HepG2 (cell line): ENCODE data around the gene TOPORS. TPM values are rescaled to one million over a fixed set of nuclear protein-coding genes. Genes with fewer than 3 reads are reported as not detected.

Experiments used
- EZH2 ChIP-seq: conservative IDR thresholded peaks from 2 replicates; pipeline ENCODE4 v1.6.1; 2012; ENCODE audit warnings: mild to moderate bottlenecking, low read depth, low read length, moderate library complexity
- KLF11 ChIP-seq: IDR thresholded peaks from 2 replicates; pipeline ENCODE4 v1.6.1; 2016; ENCODE audit warnings: missing compliant biosample characterization
- PHF8 ChIP-seq: sonication (generic); formaldehyde crosslinking; IDR thresholded peaks from 2 replicates; pipeline ENCODE4 v1.5.0; 2020; ENCODE audit warnings: missing genetic modification reagents
- SAP130 ChIP-seq: IDR thresholded peaks from 2 replicates; pipeline ENCODE4 v1.6.1; 2016; ENCODE audit warnings: low read depth
- SETDB1 ChIP-seq: sonication (generic); formaldehyde crosslinking; IDR thresholded peaks from 2 replicates; pipeline ENCODE4 v1.5.1; 2020; ENCODE audit warnings: missing genetic modification reagents, mild to moderate bottlenecking, borderline replicate concordance
- SMAD3 ChIP-seq: sonication (generic); formaldehyde crosslinking; IDR thresholded peaks from 2 replicates; pipeline ENCODE4 v1.4.0; 2020; ENCODE audit warnings: missing genetic modification reagents
- TERF1 ChIP-seq: sonication (generic); formaldehyde crosslinking; IDR thresholded peaks from 2 replicates; pipeline ENCODE4 v1.8.0; 2022; ENCODE audit warnings: mild to moderate bottlenecking, missing genetic modification reagents, moderate library complexity
- XBP1 ChIP-seq: sonication (generic); formaldehyde crosslinking; IDR thresholded peaks from 2 replicates; pipeline ENCODE4 v1.5.0; 2020; ENCODE audit warnings: missing genetic modification reagents
- ZEB1 ChIP-seq: IDR thresholded peaks from 2 replicates; pipeline ENCODE4 v1.6.1; 2012; ENCODE audit warnings: mild to moderate bottlenecking, low read depth, inconsistent platforms; ENCODE audit not compliant: insufficient replicate concordance
- ZNF605 ChIP-seq: sonication (generic); formaldehyde crosslinking; IDR thresholded peaks from 2 replicates; pipeline ENCODE4 v1.8.0; 2022; ENCODE audit warnings: mild to moderate bottlenecking, missing genetic modification reagents
- polyA plus RNA-seq, 8 experiments: library from polyadenylated mRNA; depleted of rRNA in 3 of 8; stranded (reverse) in 7 of 8; unstranded in 1 of 8; fragments of >200 nt; fragmentation: Illumina TruSeq in 4 of 8; extraction: Trizol in 4 of 8; gene quantifications; 2 replicates each; pipeline versions ENCODE4 v1.2.1 to v1.2.3, GENCODE V29; 2011 to 2016; ENCODE audit warnings: low read depth in 4 of 8, missing spikeins in 1 of 8, mixed read lengths in 1 of 8; ENCODE audit not compliant: insufficient read depth in 1 of 8
- total RNA-seq, 5 experiments: library from RNA; depleted of rRNA; stranded (reverse); fragments of >200 nt; fragmentation: Illumina TruSeq; extraction: Trizol; gene quantifications; 2 replicates each; pipeline ENCODE4 v1.2.3, GENCODE V29; 2016; ENCODE audit warnings: low read depth in 1 of 5
- TF ChIP-seq, protein P1 (sequence below): sonication (generic); formaldehyde crosslinking; IDR thresholded peaks from 2 replicates; pipeline ENCODE4 v1.4.0; 2020; ENCODE audit warnings: missing genetic modification reagents
- TF ChIP-seq, protein P2 (sequence below): IDR thresholded peaks from 2 replicates; pipeline ENCODE4 v1.6.1; 2016; ENCODE audit warnings: low read depth, missing genetic modification reagents, missing compliant biosample characterization
- TF ChIP-seq, protein P3 (sequence below): sonication (generic); formaldehyde crosslinking; IDR thresholded peaks from 2 replicates; pipeline ENCODE4 v1.4.0; 2020; ENCODE audit warnings: mild to moderate bottlenecking, missing genetic modification reagents

TOPORS gene
- total and polyA plus RNA-seq, 2 of the 13 experiments (the other 11 are each of a cell fraction or from before 2014, with no cell fraction given) = 6.8 to 19.6 TPM

- TF ChIP-seq, protein P1, sequence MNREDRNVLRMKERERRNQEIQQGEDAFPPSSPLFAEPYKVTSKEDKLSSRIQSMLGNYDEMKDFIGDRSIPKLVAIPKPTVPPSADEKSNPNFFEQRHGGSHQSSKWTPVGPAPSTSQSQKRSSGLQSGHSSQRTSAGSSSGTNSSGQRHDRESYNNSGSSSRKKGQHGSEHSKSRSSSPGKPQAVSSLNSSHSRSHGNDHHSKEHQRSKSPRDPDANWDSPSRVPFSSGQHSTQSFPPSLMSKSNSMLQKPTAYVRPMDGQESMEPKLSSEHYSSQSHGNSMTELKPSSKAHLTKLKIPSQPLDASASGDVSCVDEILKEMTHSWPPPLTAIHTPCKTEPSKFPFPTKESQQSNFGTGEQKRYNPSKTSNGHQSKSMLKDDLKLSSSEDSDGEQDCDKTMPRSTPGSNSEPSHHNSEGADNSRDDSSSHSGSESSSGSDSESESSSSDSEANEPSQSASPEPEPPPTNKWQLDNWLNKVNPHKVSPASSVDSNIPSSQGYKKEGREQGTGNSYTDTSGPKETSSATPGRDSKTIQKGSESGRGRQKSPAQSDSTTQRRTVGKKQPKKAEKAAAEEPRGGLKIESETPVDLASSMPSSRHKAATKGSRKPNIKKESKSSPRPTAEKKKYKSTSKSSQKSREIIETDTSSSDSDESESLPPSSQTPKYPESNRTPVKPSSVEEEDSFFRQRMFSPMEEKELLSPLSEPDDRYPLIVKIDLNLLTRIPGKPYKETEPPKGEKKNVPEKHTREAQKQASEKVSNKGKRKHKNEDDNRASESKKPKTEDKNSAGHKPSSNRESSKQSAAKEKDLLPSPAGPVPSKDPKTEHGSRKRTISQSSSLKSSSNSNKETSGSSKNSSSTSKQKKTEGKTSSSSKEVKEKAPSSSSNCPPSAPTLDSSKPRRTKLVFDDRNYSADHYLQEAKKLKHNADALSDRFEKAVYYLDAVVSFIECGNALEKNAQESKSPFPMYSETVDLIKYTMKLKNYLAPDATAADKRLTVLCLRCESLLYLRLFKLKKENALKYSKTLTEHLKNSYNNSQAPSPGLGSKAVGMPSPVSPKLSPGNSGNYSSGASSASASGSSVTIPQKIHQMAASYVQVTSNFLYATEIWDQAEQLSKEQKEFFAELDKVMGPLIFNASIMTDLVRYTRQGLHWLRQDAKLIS (CRISPR knock-in tag) = no peak
- TF ChIP-seq, protein P2, sequence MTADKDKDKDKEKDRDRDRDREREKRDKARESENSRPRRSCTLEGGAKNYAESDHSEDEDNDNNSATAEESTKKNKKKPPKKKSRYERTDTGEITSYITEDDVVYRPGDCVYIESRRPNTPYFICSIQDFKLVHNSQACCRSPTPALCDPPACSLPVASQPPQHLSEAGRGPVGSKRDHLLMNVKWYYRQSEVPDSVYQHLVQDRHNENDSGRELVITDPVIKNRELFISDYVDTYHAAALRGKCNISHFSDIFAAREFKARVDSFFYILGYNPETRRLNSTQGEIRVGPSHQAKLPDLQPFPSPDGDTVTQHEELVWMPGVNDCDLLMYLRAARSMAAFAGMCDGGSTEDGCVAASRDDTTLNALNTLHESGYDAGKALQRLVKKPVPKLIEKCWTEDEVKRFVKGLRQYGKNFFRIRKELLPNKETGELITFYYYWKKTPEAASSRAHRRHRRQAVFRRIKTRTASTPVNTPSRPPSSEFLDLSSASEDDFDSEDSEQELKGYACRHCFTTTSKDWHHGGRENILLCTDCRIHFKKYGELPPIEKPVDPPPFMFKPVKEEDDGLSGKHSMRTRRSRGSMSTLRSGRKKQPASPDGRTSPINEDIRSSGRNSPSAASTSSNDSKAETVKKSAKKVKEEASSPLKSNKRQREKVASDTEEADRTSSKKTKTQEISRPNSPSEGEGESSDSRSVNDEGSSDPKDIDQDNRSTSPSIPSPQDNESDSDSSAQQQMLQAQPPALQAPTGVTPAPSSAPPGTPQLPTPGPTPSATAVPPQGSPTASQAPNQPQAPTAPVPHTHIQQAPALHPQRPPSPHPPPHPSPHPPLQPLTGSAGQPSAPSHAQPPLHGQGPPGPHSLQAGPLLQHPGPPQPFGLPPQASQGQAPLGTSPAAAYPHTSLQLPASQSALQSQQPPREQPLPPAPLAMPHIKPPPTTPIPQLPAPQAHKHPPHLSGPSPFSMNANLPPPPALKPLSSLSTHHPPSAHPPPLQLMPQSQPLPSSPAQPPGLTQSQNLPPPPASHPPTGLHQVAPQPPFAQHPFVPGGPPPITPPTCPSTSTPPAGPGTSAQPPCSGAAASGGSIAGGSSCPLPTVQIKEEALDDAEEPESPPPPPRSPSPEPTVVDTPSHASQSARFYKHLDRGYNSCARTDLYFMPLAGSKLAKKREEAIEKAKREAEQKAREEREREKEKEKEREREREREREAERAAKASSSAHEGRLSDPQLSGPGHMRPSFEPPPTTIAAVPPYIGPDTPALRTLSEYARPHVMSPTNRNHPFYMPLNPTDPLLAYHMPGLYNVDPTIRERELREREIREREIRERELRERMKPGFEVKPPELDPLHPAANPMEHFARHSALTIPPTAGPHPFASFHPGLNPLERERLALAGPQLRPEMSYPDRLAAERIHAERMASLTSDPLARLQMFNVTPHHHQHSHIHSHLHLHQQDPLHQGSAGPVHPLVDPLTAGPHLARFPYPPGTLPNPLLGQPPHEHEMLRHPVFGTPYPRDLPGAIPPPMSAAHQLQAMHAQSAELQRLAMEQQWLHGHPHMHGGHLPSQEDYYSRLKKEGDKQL (CRISPR knock-in tag) = no peak
- peak; percentile 43; the same call in 1 of the 2 replicates for TF ChIP-seq SMAD3 (CRISPR knock-in tag)
- TF ChIP-seq, protein P3, sequence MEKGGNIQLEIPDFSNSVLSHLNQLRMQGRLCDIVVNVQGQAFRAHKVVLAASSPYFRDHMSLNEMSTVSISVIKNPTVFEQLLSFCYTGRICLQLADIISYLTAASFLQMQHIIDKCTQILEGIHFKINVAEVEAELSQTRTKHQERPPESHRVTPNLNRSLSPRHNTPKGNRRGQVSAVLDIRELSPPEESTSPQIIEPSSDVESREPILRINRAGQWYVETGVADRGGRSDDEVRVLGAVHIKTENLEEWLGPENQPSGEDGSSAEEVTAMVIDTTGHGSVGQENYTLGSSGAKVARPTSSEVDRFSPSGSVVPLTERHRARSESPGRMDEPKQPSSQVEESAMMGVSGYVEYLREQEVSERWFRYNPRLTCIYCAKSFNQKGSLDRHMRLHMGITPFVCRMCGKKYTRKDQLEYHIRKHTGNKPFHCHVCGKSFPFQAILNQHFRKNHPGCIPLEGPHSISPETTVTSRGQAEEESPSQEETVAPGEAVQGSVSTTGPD (CRISPR knock-in tag) = no peak
- peak; percentile 96 for TF ChIP-seq PHF8
- TF ChIP-seq ZNF605 (CRISPR knock-in tag) = peak; percentile 90
- peak; percentile 81 for TF ChIP-seq SAP130 (CRISPR knock-in tag)
- no peak for TF ChIP-seq EZH2
- TF ChIP-seq XBP1 (CRISPR knock-in tag) = no peak
- no peak for TF ChIP-seq ZEB1
- TF ChIP-seq SETDB1 (CRISPR knock-in tag) = no peak
- no peak for TF ChIP-seq TERF1 (CRISPR knock-in tag)
- no peak for TF ChIP-seq KLF11 (CRISPR knock-in tag)
Observed at GRCh38 chr9:32552172-32552872, at the start of gene TOPORS, which contains the start of gene SMIM27 (continued).
